ENCODE data around the gene UNG. TPM values are rescaled to one million over a fixed set of nuclear protein-coding genes. Genes with fewer than 3 reads are reported as not detected.

The UNG gene
- total RNA-seq, 2 donors from 2014 or later = 9.1 to 11.0 TPM

GRCh38 chr12:109082751-109083150, 14.6 kb upstream of the UNG start:
- H3K4me3 ChIP-seq = no peak overlapping the region
- TF ChIP-seq CTCF (IDR thresholded peaks at IDR 0.05) = no peak
- no peaks in the 10 kb centered on the region for H3K9me3 ChIP-seq
- no peaks in the 10 kb centered on the region for H3K27me3 ChIP-seq (replicated peaks; ENCODE audit: insufficient read depth)
- no peak for DNase-seq (ENCODE audit: low spot score)
- no peak for ATAC-seq (ENCODE audit: insufficient number of reproducible peaks, low FRiP score, low read depth)
- peaks cover 46% of the 10 kb centered on the region for H3K36me3 ChIP-seq
- H3K4me1 ChIP-seq (ENCODE audit: control insufficient read depth in 1 of 2, low read depth in 2 of 2) = no peaks in the 10 kb centered on the region
- H3K27ac ChIP-seq = no peak overlapping the region

DNA sequence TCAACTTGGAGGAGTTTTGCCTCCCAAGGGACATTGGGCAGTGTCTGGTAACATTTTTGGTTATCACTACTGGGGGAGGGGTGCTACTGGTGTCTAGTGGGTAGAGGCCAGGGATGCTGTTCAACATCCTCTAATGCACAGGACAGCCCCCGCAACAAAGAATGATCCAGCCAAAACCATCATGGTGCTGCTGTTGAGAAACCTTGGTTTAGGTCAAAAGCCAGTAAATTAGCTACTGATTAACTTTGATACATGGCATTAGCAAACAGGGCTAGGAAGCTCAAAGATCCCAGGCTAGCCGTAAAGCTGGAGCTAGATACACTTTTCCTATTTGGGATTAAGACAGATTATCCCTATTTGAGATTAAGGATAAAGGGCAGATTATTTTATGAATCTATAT, 13.0 kb upstream of the UNG start:
- no peaks in the 10 kb centered on the region for H3K27me3 ChIP-seq (replicated peaks; ENCODE audit: insufficient read depth)
- peaks cover 55% of the 10 kb centered on the region for H3K36me3 ChIP-seq
- no peaks in the 10 kb centered on the region for H3K4me1 ChIP-seq (ENCODE audit: control insufficient read depth in 1 of 2, low read depth in 2 of 2)
- H3K27ac ChIP-seq = no peak overlapping the region
- H3K4me3 ChIP-seq = no peak overlapping the region
- no peaks in the 10 kb centered on the region for H3K9me3 ChIP-seq
- no peak for TF ChIP-seq CTCF (IDR thresholded peaks at IDR 0.05)
- no peak for ATAC-seq (ENCODE audit: insufficient number of reproducible peaks, low FRiP score, low read depth)
- no peak for DNase-seq (ENCODE audit: low spot score)

DNA sequence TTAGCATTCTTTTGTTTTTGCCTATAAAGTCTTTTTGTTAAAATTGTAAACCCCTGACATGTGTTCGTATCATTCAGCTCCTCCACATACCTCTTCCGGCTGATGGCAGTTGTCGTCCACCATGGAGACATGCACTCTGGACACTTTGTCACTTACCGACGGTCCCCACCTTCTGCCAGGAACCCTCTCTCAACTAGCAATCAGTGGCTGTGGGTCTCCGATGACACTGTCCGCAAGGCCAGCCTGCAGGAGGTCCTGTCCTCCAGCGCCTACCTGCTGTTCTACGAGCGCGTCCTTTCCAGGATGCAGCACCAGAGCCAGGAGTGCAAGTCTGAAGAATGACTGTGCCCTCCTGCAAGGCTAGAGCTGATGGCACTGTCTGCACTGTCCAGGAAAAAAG, 11.8 kb upstream of the UNG start:
- Histone ChIP-seq H3K27me3 (replicated peaks; ENCODE audit: insufficient read depth) (no peaks in the 10 kb centered on the region), H3K27ac (no peak overlapping the region), H3K4me3 (no peak overlapping the region), H3K36me3 (peaks cover 56% of the 10 kb centered on the region), H3K9me3 (no peaks in the 10 kb centered on the region), H3K4me1 (ENCODE audit: control insufficient read depth in 1 of 2, low read depth in 2 of 2) (no peaks in the 10 kb centered on the region)
- DNase-seq (ENCODE audit: low spot score) (no peak), ATAC-seq (ENCODE audit: insufficient number of reproducible peaks, low FRiP score, low read depth) (no peak)
- TF ChIP-seq CTCF (IDR thresholded peaks at IDR 0.05) = no peak

DNA sequence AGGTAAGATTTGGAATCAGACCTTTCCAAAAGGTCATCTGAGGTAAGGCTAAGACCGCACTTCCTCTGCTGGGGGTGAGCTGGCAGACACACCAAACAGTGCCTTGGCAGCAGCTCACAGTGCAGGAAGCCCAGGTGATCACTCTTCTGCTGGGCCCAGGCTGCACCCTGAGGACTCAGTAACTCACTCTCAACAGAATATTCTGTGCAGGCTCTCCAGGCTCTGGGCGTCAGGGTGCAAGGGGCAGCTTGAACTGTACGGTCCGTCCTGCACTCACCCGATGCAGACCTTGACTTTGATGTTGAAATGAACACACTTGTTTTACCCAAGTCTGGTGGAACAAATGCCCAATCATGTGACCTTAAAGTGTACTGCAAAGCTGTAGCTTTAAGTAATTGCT, 10.1 kb upstream of the UNG start:
- Histone ChIP-seq H3K36me3 (peaks cover 49% of the 10 kb centered on the region), H3K9me3 (no peaks in the 10 kb centered on the region)
- ATAC-seq (ENCODE audit: insufficient number of reproducible peaks, low FRiP score, low read depth) = no peak

DNA sequence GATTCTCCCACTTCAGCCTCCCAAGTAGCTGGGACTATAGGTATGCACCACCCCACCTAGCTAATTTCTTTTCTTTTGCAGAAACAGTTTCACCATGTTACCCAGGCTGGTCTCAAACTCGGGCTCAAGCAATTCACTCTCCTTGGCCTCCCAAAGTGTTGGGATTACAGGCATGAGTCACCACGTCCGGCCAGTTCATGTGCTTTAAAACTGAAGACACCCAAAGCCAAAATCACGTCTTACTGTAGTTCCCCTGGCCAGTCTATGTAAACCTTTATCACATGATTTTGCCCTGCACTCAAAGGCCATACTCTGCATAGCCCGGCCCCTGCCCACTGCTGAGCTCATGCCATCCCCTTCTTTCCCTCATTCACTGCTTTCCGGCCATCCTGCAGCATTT, 8.6 kb upstream of the UNG start:
- TF ChIP-seq CTCF (IDR thresholded peaks at IDR 0.05) = no peak
- Histone ChIP-seq H3K4me3 (no peak overlapping the region), H3K36me3 (peaks cover 34% of the 10 kb centered on the region), H3K27ac (no peak overlapping the region), H3K9me3 (no peaks in the 10 kb centered on the region), H3K4me1 (ENCODE audit: control insufficient read depth in 1 of 2, low read depth in 2 of 2) (peaks cover 5 to 16% of the 10 kb centered on the region in 2 donors), H3K27me3 (replicated peaks; ENCODE audit: insufficient read depth) (no peaks in the 10 kb centered on the region)
- no peak for DNase-seq (ENCODE audit: low spot score)
- no peak for ATAC-seq (ENCODE audit: insufficient number of reproducible peaks, low FRiP score, low read depth)

More for the DNA sequence above, 10.1 kb upstream of the UNG start:
- peaks cover under 1 to 7% of the 10 kb centered on the region in 2 donors for H3K4me1 ChIP-seq (ENCODE audit: control insufficient read depth in 1 of 2, low read depth in 2 of 2)
- H3K27ac ChIP-seq = no peak overlapping the region
- no peak overlapping the region for H3K4me3 ChIP-seq
- no peak for DNase-seq (ENCODE audit: low spot score)
- H3K27me3 ChIP-seq (replicated peaks; ENCODE audit: insufficient read depth) = no peaks in the 10 kb centered on the region
- TF ChIP-seq CTCF (IDR thresholded peaks at IDR 0.05) = no peak

Data from thoracic aorta (tissue), 2 donors.